Adrenal gland (tissue), 12 donors: Measurements from ENCODE around the gene PCNT. TPM values are rescaled to one million over a fixed set of nuclear protein-coding genes. Genes with fewer than 3 reads are reported as not detected.

Experiments
- DNase-seq, 7 donors: peaks; one replicate each; pipeline ENCODE4 v3.0.0-alpha.2; 2019 to 2020
- H3K27ac ChIP-seq, 5 donors: fragments of 200-600 bp; sonication (generic) in 4 of 5; 1 replicate in 3 of 5; 2 replicates in 2 of 5; pipeline versions ENCODE4 v1.5.1 to v1.8.0; 2016 to 2020; ENCODE audit warnings: mild to moderate bottlenecking in 1 of 5
- H3K27me3 ChIP-seq: fragments of 200-600 bp; 2 replicates; pipeline ENCODE4 v1.8.0; 2021
- H3K36me3 ChIP-seq, 2 donors: fragments of 200-600 bp; replicated peaks in 1 of 2; 1 replicate in 1 of 2; 2 replicates in 1 of 2; pipeline versions ENCODE4 v1.5.1 to v1.8.0; 2018 to 2022
- H3K4me1 ChIP-seq, 2 donors: fragments of 200-600 bp; replicated peaks in 1 of 2; 1 replicate in 1 of 2; 2 replicates in 1 of 2; pipeline versions ENCODE4 v1.5.1 to v1.8.0; 2018 to 2021
- H3K4me3 ChIP-seq, 4 donors: fragments of 200-600 bp; sonication (generic) in 3 of 4; one replicate each; pipeline ENCODE4 v1.5.1; 2016 to 2018
- H3K9me3 ChIP-seq, 3 donors: fragments of 200-600 bp; sonication (generic) in 1 of 3; replicated peaks in 1 of 3; 1 replicate in 2 of 3; 2 replicates in 1 of 3; pipeline versions ENCODE4 v1.5.1 to v1.8.0; 2016 to 2021
- CTCF ChIP-seq, 6 experiments: fragments of 450-650 bp in 4 of 6; fragments of 200-600 bp in 2 of 6; sonication (generic) in 1 of 6; IDR thresholded peaks; 1 replicate in 5 of 6; 2 replicates in 1 of 6; pipeline versions ENCODE4 v1.5.1 to v1.8.0; 2016 to 2021; ENCODE audit warnings: antibody characterized with exemption in 6 of 6, mild to moderate bottlenecking in 2 of 6, moderate library complexity in 1 of 6
- POLR2A ChIP-seq, 2 donors: fragments of 450-650 bp; IDR thresholded peaks; one replicate each; pipeline ENCODE4 v1.6.1; 2017; ENCODE audit warnings: antibody characterized with exemption in 2 of 2, mild to moderate bottlenecking in 2 of 2, moderate library complexity in 1 of 2
- WGBS, 4 donors: extraction: QIAGEN DNeasy Blood & Tissue Kit in 2 of 4; methylation state at CpG; one replicate each; pipeline versions ENCODE4 v1.1.5 to v1.1.7; 2013 to 2017; 5-methylcytosine and 5-hydroxymethylcytosine counted together
- intact Hi-C, 2 donors: fragments of 100-400 bp; cut with DNase I; formaldehyde crosslinking; loops; one replicate each; pipeline versions ENCODE4 v1.14.1 to v1.15.0; 2022 to 2023
- polyA plus RNA-seq, 3 donors: library from polyadenylated mRNA; stranded (reverse); fragments of 200-250 nt in 2 of 3; fragments of 350-450 nt in 1 of 3; fragmentation: Illumina TruSeq in 1 of 3; extraction: RNeasy Lipid Tissue Mini Kit (QIAGEN cat#74804) in 1 of 3; gene quantifications; one replicate each; pipeline ENCODE4 v1.2.3, GENCODE V29; 2013 to 2014
- total RNA-seq, 9 donors: library from RNA; depleted of rRNA in 4 of 9; stranded (reverse); fragments of >200 nt in 4 of 9; fragments of 120-200 nt in 1 of 9; fragmentation: NEBNext Ultra II Directional in 1 of 9; extraction: Animal tissue kit (Norgen Biotek cat#: 25700) in 1 of 9; gene quantifications; one replicate each; pipeline versions ENCODE4 v1.1.0 to v1.2.4, GENCODE V29; 2013 to 2023
- donor health status: healthy with polysubstance abuse.
- donor health status: Bipolar disorder and iron deficiency.
- donor health status: DM: yes; HTN: yes; CAD: no.
- donor health status: DM: no; HTN: no; CAD: no.
- donor health status: DM: no; HTN: no; CAD: no.
- donor health status: DM: yes; HTN: yes; CAD: no.

Gene PCNT
- total and polyA plus RNA-seq, 12 donors = 14.0 to 46.6 (median 30.4) TPM

GRCh38 chr21:46420241-46421190 lies 96.6 kb downstream of the PCNT start:
- Histone ChIP-seq H3K27ac (no peak overlapping the region), H3K4me1 (no peaks in the 10 kb centered on the region), H3K4me3 (no peak overlapping the region), H3K36me3 (peaks cover 0 to 37% of the 10 kb centered on the region in 2 donors), H3K27me3 (no peaks in the 10 kb centered on the region), H3K9me3 (no peaks in the 10 kb centered on the region)
- WGBS, 4 donors = 90 to 97% (median 94%) methylated on average over 9 to 16 of the region's 16 CpGs
- intact Hi-C loops = no loop called here
- TF ChIP-seq CTCF (IDR thresholded peaks at IDR 0.05) = no peak
- TF ChIP-seq POLR2A (IDR thresholded peaks at IDR 0.05) = no peak
- no peak for DNase-seq

GRCh38 chr21:46421191-46421750 lies 97.3 kb downstream of the PCNT start:
- DNase-seq = no peak
- TF ChIP-seq POLR2A (IDR thresholded peaks at IDR 0.05) (no peak), CTCF (IDR thresholded peaks at IDR 0.05) (no peak)
- intact Hi-C loops = no loop called here
- 94 to 98% (median 95%) methylated on average over 21 to 23 of the region's 23 CpGs for WGBS, 4 donors
- Histone ChIP-seq H3K27me3 (no peaks in the 10 kb centered on the region), H3K4me3 (no peak overlapping the region), H3K9me3 (no peaks in the 10 kb centered on the region), H3K27ac (no peak overlapping the region), H3K36me3 (peaks cover 0 to 32% of the 10 kb centered on the region in 2 donors), H3K4me1 (no peaks in the 10 kb centered on the region)

GRCh38 chr21:46421756-46422555 lies 98.0 kb downstream of the PCNT start:
- Histone ChIP-seq H3K27ac (no peak overlapping the region), H3K36me3 (peaks cover 0 to 25% of the 10 kb centered on the region in 2 donors), H3K4me3 (no peak overlapping the region), H3K9me3 (no peaks in the 10 kb centered on the region), H3K4me1 (no peaks in the 10 kb centered on the region), H3K27me3 (no peaks in the 10 kb centered on the region)
- intact Hi-C loops = no loop called here
- TF ChIP-seq POLR2A (IDR thresholded peaks at IDR 0.05) (no peak), CTCF (IDR thresholded peaks at IDR 0.05) (no peak)
- 90 to 93% (median 91%) methylated on average over 9 to 35 of the region's 35 CpGs for WGBS, 4 donors
- no peak for DNase-seq
